DND-41 (cell line): ENCODE data around the gene ACTA2.

Experiments
- ATAC-seq: fragments of 200-7000 bp; cut with Tn5 transposase; 3 replicates; pipeline ENCODE4 v1.9.1; 2021; ENCODE audit warnings: low read depth; ENCODE audit not compliant: insufficient read depth
- DNase-seq: peaks from one replicate; pipeline ENCODE4 v3.0.0-alpha.2; 2020
- H2AFZ ChIP-seq: 2 replicates; pipeline ENCODE4 v1.6.0; 2012; ENCODE audit warnings: low read depth, low read length
- H3K27ac ChIP-seq: 2 replicates; pipeline ENCODE4 v1.5.1; 2012; ENCODE audit warnings: low read length, inconsistent platforms
- H3K27me3 ChIP-seq: fragments of 200-600 bp; sonication (generic); 2 replicates; pipeline ENCODE4 v1.6.0; 2012; ENCODE audit warnings: low read length, mild to moderate bottlenecking, inconsistent platforms; ENCODE audit not compliant: insufficient read depth, poor library complexity
- H3K36me3 ChIP-seq: 2 replicates; pipeline ENCODE4 v1.5.1; 2012; ENCODE audit warnings: low read length, inconsistent platforms; ENCODE audit not compliant: insufficient read depth
- H3K4me1 ChIP-seq: 2 replicates; pipeline ENCODE4 v1.5.1; 2012; ENCODE audit warnings: mild to moderate bottlenecking, low read length; ENCODE audit not compliant: insufficient read depth
- H3K4me2 ChIP-seq: 2 replicates; pipeline ENCODE4 v1.6.0; 2012; ENCODE audit warnings: mild to moderate bottlenecking, moderate library complexity, low read length, inconsistent platforms; ENCODE audit not compliant: insufficient read depth
- H3K4me3 ChIP-seq, 2 experiments: fragments of 200-600 bp in 1 of 2; shearing (Covaris generic) in 1 of 2; 2 replicates each; pipeline ENCODE4 v1.5.1; 2012 to 2016; ENCODE audit warnings: inconsistent platforms in 2 of 2, low read length in 2 of 2, mild to moderate bottlenecking in 2 of 2, low read depth in 1 of 2, moderate library complexity in 1 of 2
- H3K79me2 ChIP-seq: 2 replicates; pipeline ENCODE4 v1.6.0; 2012; ENCODE audit warnings: low read length, inconsistent platforms; ENCODE audit not compliant: insufficient read depth
- H3K9ac ChIP-seq: 2 replicates; pipeline ENCODE4 v1.6.0; 2012; ENCODE audit warnings: low read depth, mild to moderate bottlenecking, inconsistent platforms, low read length, moderate library complexity
- H3K9me3 ChIP-seq: 2 replicates; pipeline ENCODE4 v1.5.1; 2012; ENCODE audit warnings: low read length, moderate library complexity, mild to moderate bottlenecking, inconsistent platforms; ENCODE audit not compliant: insufficient read depth, severe bottlenecking
- H4K20me1 ChIP-seq: 2 replicates; pipeline ENCODE4 v1.6.0; 2012; ENCODE audit warnings: low read length; ENCODE audit not compliant: insufficient read depth
- CTCF ChIP-seq: IDR thresholded peaks from 2 replicates; pipeline ENCODE4 v1.5.1; 2012; ENCODE audit warnings: borderline replicate concordance, low read length, moderate library complexity, mild to moderate bottlenecking; ENCODE audit not compliant: poor library complexity, severe bottlenecking; ENCODE audit errors: extremely low read depth
- EZH2 ChIP-seq: IDR thresholded peaks from 3 replicates; pipeline ENCODE4 v1.6.1; 2012; ENCODE audit warnings: borderline replicate concordance, low read depth, mild to moderate bottlenecking, moderate library complexity, low read length, inconsistent platforms; ENCODE audit not compliant: severe bottlenecking

The ACTA2 gene

GRCh38 chr10:88893611-88894010 is 59.0 kb downstream of the ACTA2 start:
- no peak overlapping the region for H3K9ac ChIP-seq

GRCh38 chr10:88892222-88892967 is 60.2 kb downstream of the ACTA2 start:
- DNase-seq (no peak), ATAC-seq (no peak)
- H3K4me2 ChIP-seq = no peak overlapping the region
- peaks cover 23% of the 10 kb centered on the region for H3K36me3 ChIP-seq
- TF ChIP-seq CTCF = no peak
- no peak for TF ChIP-seq EZH2
- no peak overlapping the region for H3K9ac ChIP-seq
- H4K20me1 ChIP-seq = peaks cover 23% of the 10 kb centered on the region
- H3K9me3 ChIP-seq = no peaks in the 10 kb centered on the region
- H3K27ac ChIP-seq = peak overlapping the region; percentile 12; the same call in 1 of the 2 replicates
- H3K4me3 ChIP-seq = no peak overlapping the region
- peaks cover 96% of the 10 kb centered on the region for H3K79me2 ChIP-seq
- H3K4me1 ChIP-seq = peaks cover 10% of the 10 kb centered on the region
- H3K27me3 ChIP-seq = no peaks in the 10 kb centered on the region
- H2AFZ ChIP-seq = no peak overlapping the region

More at GRCh38 chr10:88893611-88894010, 59.0 kb downstream of the ACTA2 start:
- DNase-seq = no peak
- Histone ChIP-seq H3K36me3 (peaks cover 18% of the 10 kb centered on the region), H3K4me3 (no peak overlapping the region), H3K27me3 (no peaks in the 10 kb centered on the region), H3K79me2 (peaks cover 94% of the 10 kb centered on the region), H4K20me1 (peaks cover 15% of the 10 kb centered on the region), H3K4me2 (no peak overlapping the region), H3K4me1 (peaks cover 3% of the 10 kb centered on the region; the same call in 1 of the 2 replicates), H3K9me3 (no peaks in the 10 kb centered on the region), H2AFZ (no peak overlapping the region), H3K27ac (no peak overlapping the region)
- TF ChIP-seq CTCF (no peak), EZH2 (no peak)
- ATAC-seq = no peak

GRCh38 chr10:88890681-88891381 is 61.7 kb downstream of the ACTA2 start:
- no peak overlapping the region for H2AFZ ChIP-seq
- H4K20me1 ChIP-seq = peaks cover 28% of the 10 kb centered on the region
- no peak overlapping the region for H3K27ac ChIP-seq
- no peak for ATAC-seq
- no peaks in the 10 kb centered on the region for H3K27me3 ChIP-seq
- H3K9me3 ChIP-seq = no peaks in the 10 kb centered on the region
- peaks cover 96% of the 10 kb centered on the region for H3K79me2 ChIP-seq
- no peak overlapping the region for H3K9ac ChIP-seq
- peaks cover 17% of the 10 kb centered on the region for H3K4me1 ChIP-seq
- H3K36me3 ChIP-seq = peaks cover 17% of the 10 kb centered on the region
- TF ChIP-seq EZH2 = no peak
- no peak for TF ChIP-seq CTCF
- no peak for DNase-seq
- no peak overlapping the region for H3K4me2 ChIP-seq
- H3K4me3 ChIP-seq = no peak overlapping the region
